GM19025 (cell line): Measurements from ENCODE around the gene OR4E2.
"Not testable (repeated sequence)": the region's sequence is repeated elsewhere in the genome, so short reads cannot be mapped to it uniquely, and the experiment has no call there.

Source experiments
- ATAC-seq: cut with Tn5 transposase; IDR thresholded peaks from one replicate; pipeline ENCODE4 v1.9.1; 2021; ENCODE audit warnings: mild to moderate bottlenecking, low read depth, moderate library complexity; ENCODE audit not compliant: unreplicated experiment

OR4E2 gene

GRCh38 chr14:21653331-21653885 lies at the start of gene OR4E2:
Gene OR4E2, plus strand, starts transcription at chr14:21653835. Its CDS starts 11,248 bp downstream, at chr14:21665083.
- ATAC-seq = no peak

GRCh38 chr14:21612324-21612723 lies 41.3 kb upstream of the OR4E2 start:
- no peak for ATAC-seq

- no peak for ATAC-seq
Observed at GRCh38 chr14:21614240-21614639, 39.4 kb upstream of the OR4E2 start.

GRCh38 chr14:21617614-21618013 lies 36.0 kb upstream of the OR4E2 start:
- no peak for ATAC-seq

- ATAC-seq = no peak
Observed at GRCh38 chr14:21626491-21627230, 27.0 kb upstream of the OR4E2 start.

- ATAC-seq = not testable (repeated sequence)
Observed at GRCh38 chr14:21630503-21630902, 23.1 kb upstream of the OR4E2 start.

GRCh38 chr14:21631084-21631483 lies 22.6 kb upstream of the OR4E2 start:
- no peak for ATAC-seq

GRCh38 chr14:21634840-21635239 lies 18.8 kb upstream of the OR4E2 start, which contains the start of gene OR10G2:
Gene OR10G2, minus strand, starts transcription at chr14:21634940. Its CDS starts 98 bp downstream, at chr14:21634842.
- ATAC-seq = no peak

- ATAC-seq = no peak
Observed at GRCh38 chr14:21642683-21643082, 11.0 kb upstream of the OR4E2 start.

- no peak for ATAC-seq
Observed at GRCh38 chr14:21643407-21643806, 10.2 kb upstream of the OR4E2 start.

GRCh38 chr14:21647380-21647779 lies 6.3 kb upstream of the OR4E2 start:
- no peak for ATAC-seq

- no peak for ATAC-seq
Observed at GRCh38 chr14:21652209-21652808, 1.3 kb upstream of the OR4E2 start.

GRCh38 chr14:21654215-21654614 lies 580 bp downstream of the OR4E2 start:
- ATAC-seq = no peak

GRCh38 chr14:21656980-21657379 lies 3.3 kb downstream of the OR4E2 start:
- no peak for ATAC-seq

- ATAC-seq = no peak
Observed at GRCh38 chr14:21668377-21668776, 14.7 kb downstream of the OR4E2 start.

GRCh38 chr14:21669284-21669683 lies 15.6 kb downstream of the OR4E2 start:
- ATAC-seq = no peak

GRCh38 chr14:21671371-21671770 lies 17.7 kb downstream of the OR4E2 start:
- ATAC-seq = no peak

GRCh38 chr14:21672116-21672515 lies 18.5 kb downstream of the OR4E2 start:
- no peak for ATAC-seq

GRCh38 chr14:21673718-21674117 lies 20.1 kb downstream of the OR4E2 start, which contains the start of gene OR4E1:
Gene OR4E1, minus strand, starts transcription at chr14:21673818. Its CDS starts 2,883 bp downstream, at chr14:21670935.
- no peak for ATAC-seq

- no peak for ATAC-seq
Observed at GRCh38 chr14:21675566-21675965, 21.9 kb downstream of the OR4E2 start.

- no peak for ATAC-seq
Observed at GRCh38 chr14:21680072-21680471, 26.4 kb downstream of the OR4E2 start.

GRCh38 chr14:21686468-21686867 lies 32.8 kb downstream of the OR4E2 start:
- ATAC-seq = no peak
